Immature natural killer cell (primary cell): ENCODE results near the gene RMDN2. TPM values are rescaled to one million over a fixed set of nuclear protein-coding genes. Genes with fewer than 3 reads are reported as not detected.

ENCODE experiments used
- DNase-seq, 3 donors: peaks; one replicate each; pipeline ENCODE4 v3.0.0; 2022; ENCODE audit warnings: mixed read lengths in 1 of 3
- H3K27ac Mint-ChIP-seq, 6 donors: one replicate each; pipeline ENCODE4 v1.8.0; 2020; ENCODE audit warnings: mixed read lengths in 6 of 6, mild to moderate bottlenecking in 5 of 6, inconsistent platforms in 4 of 6, moderate library complexity in 3 of 6
- H3K27me3 Mint-ChIP-seq, 3 donors: one replicate each; pipeline ENCODE4 v1.8.0; 2020 to 2021; ENCODE audit warnings: low read depth in 3 of 3, mild to moderate bottlenecking in 3 of 3, mixed read lengths in 3 of 3, moderate library complexity in 3 of 3, inconsistent platforms in 1 of 3
- H3K36me3 Mint-ChIP-seq, 3 donors: one replicate each; pipeline ENCODE4 v1.8.0; 2020; ENCODE audit warnings: mixed read lengths in 3 of 3, inconsistent platforms in 2 of 3, mild to moderate bottlenecking in 2 of 3
- H3K4me1 Mint-ChIP-seq, 2 donors: one replicate each; pipeline ENCODE4 v1.8.0; 2020; ENCODE audit warnings: inconsistent platforms in 2 of 2, mild to moderate bottlenecking in 2 of 2, mixed read lengths in 2 of 2, moderate library complexity in 1 of 2
- H3K4me3 Mint-ChIP-seq, 5 donors: one replicate each; pipeline ENCODE4 v1.8.0; 2020; ENCODE audit warnings: mild to moderate bottlenecking in 5 of 5, mixed read lengths in 5 of 5, inconsistent platforms in 3 of 5, moderate library complexity in 3 of 5
- H3K9me3 Mint-ChIP-seq, 6 donors: one replicate each; pipeline ENCODE4 v1.8.0; 2020; ENCODE audit warnings: mild to moderate bottlenecking in 6 of 6, mixed read lengths in 6 of 6, inconsistent platforms in 4 of 6, moderate library complexity in 3 of 6
- polyA plus RNA-seq, 3 donors: library from polyadenylated mRNA; unstranded; fragments of 300-500 nt; fragmentation: Illumina TruSeq; gene quantifications; one replicate each; pipeline ENCODE4 v1.2.3, GENCODE V29; 2021

The RMDN2 gene
- polyA plus RNA-seq, 3 donors from 2014 or later = 4.4 to 7.7 (median 6.3) TPM

- H3K4me1 Mint-ChIP-seq = no peaks in the 10 kb centered on the region
- H3K27ac Mint-ChIP-seq = no peak overlapping the region
- DNase-seq = no peak
- no peaks in the 10 kb centered on the region for H3K36me3 Mint-ChIP-seq
- peaks cover 0 to 2% (median 1%) of the 10 kb centered on the region in 3 donors for H3K27me3 Mint-ChIP-seq
- no peaks in the 10 kb centered on the region for H3K9me3 Mint-ChIP-seq
- no peak overlapping the region for H3K4me3 Mint-ChIP-seq
Measured at GRCh38 chr2:38065502-38066135, 140.5 kb downstream of the RMDN2 start.

DNA sequence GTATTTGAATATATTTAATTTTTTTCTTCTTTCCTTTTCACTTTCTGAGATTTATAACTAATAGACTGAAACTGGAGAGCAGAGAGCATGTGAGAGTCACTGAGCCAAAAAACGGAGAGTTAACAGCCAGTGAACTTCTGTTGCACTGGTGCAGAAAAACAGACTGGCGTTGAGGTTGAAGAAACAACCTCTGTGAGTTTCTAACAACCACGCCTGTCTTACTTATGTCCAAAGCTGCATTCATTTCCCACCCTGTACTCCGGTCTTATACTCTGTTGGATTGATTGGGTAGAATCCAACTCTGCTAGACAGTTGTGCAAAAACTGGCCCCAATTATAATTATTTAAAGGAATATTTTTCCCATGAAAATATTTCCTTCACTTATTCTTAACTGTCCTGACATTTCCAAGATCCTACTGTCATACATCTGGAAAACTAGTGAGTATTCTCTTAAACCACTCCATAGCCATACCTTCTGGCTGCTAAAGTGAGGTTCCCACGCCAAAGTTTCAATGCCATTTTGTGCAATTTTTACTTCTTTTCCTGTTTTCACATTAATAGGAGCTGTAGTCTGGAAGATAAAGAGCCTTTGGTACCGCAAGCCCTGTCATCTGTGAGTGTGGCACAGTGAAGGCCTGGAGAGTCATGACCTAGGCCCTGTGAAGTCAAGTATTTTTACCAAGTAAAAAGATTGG lies 141.5 kb downstream of the RMDN2 start:
- H3K36me3 Mint-ChIP-seq = no peaks in the 10 kb centered on the region
- H3K4me3 Mint-ChIP-seq = no peak overlapping the region
- no peaks in the 10 kb centered on the region for H3K4me1 Mint-ChIP-seq
- H3K27me3 Mint-ChIP-seq = peaks cover 0 to 2% (median 1%) of the 10 kb centered on the region in 3 donors
- H3K27ac Mint-ChIP-seq = no peak overlapping the region
- no peaks in the 10 kb centered on the region for H3K9me3 Mint-ChIP-seq
- no peak for DNase-seq

Other genes starting within 250 kb of the RMDN2 start
- 1 to 10 TPM in 2 of 3 donors, under 1 TPM in 1; 0.49 to 1.7 (median 1.2) TPM for gene CYP1B1, start 150.9 kb downstream of the RMDN2 start, polyA plus RNA-seq